Activated CD4-positive, alpha-beta memory T cell treated with anti-CD3 and anti-CD28 coated beads, Interleukin-2, amount 10 ng/mL, durations not matched to agents 7 days and 5 days (primary cell): ENCODE measurements around the gene ASB17. TPM values are rescaled to one million over a fixed set of nuclear protein-coding genes. Genes with fewer than 3 reads are reported as not detected.

Experiments used
- CTCF ChIA-PET: fragments of 350-600 bp; sonication (Branson Sonifier 250); formaldehyde crosslinking; loops from one replicate; lab custom pipeline; 2021; ENCODE audit warnings: antibody characterized with exemption, inconsistent platforms; lab: Charles Lee
- POLR2A ChIA-PET: fragments of 350-600 bp; sonication (Branson Sonifier 250); formaldehyde crosslinking; loops from one replicate; lab custom pipeline; 2021; ENCODE audit warnings: antibody characterized with exemption; lab: Charles Lee
- DNase-seq: peaks from one replicate; pipeline ENCODE4 v3.0.0-alpha.2; 2020
- H3K27ac Mint-ChIP-seq: one replicate; pipeline ENCODE4 v1.8.0; 2021; ENCODE audit warnings: mild to moderate bottlenecking, mixed read lengths
- H3K27me3 Mint-ChIP-seq: one replicate; pipeline ENCODE4 v1.8.0; 2021; ENCODE audit warnings: mixed read lengths
- H3K36me3 Mint-ChIP-seq: one replicate; pipeline ENCODE4 v1.8.0; 2021; ENCODE audit warnings: low read depth, mixed read lengths
- H3K4me1 Mint-ChIP-seq: one replicate; pipeline ENCODE4 v1.8.0; 2021; ENCODE audit warnings: mixed read lengths
- H3K4me3 Mint-ChIP-seq: one replicate; pipeline ENCODE4 v1.8.0; 2021; ENCODE audit warnings: mild to moderate bottlenecking, mixed read lengths
- H3K9me3 Mint-ChIP-seq: one replicate; pipeline ENCODE4 v1.8.0; 2021; ENCODE audit warnings: mixed read lengths
- total RNA-seq, 2 experiments: library from RNA; stranded (reverse); gene quantifications; one replicate each; pipeline ENCODE4 v1.2.3, GENCODE V29; 2021

The ASB17 gene
- total RNA-seq, 2 experiments from 2014 or later = not detected

DNA sequence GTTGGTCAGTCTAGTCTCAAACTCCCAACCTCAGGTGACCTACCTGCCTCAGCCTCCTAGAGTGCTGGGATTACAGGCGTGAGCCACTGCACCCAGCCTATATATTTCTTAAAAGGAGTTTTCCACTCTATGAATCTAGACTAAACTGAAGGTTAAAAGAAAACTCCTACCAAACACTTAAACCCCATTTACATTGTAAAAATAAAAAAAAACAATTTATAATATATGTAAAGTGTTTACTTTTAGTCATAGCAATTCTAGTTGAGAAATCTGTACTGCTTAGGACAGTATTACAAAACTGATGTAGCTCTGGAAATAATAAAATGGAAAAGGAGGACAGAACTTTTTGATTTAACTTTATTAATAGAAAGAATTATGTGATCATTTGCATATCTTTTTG, 9.5 kb downstream of the ASB17 start:
- no peak for DNase-seq
- no peaks in the 10 kb centered on the region for H3K9me3 Mint-ChIP-seq
- H3K36me3 Mint-ChIP-seq = no peaks in the 10 kb centered on the region
- no peak overlapping the region for H3K4me3 Mint-ChIP-seq
- no peak overlapping the region for H3K27ac Mint-ChIP-seq
- POLR2A ChIA-PET = no interaction called here
- H3K4me1 Mint-ChIP-seq = no peaks in the 10 kb centered on the region
- no peaks in the 10 kb centered on the region for H3K27me3 Mint-ChIP-seq
- CTCF ChIA-PET = no interaction called here

- H3K9me3 Mint-ChIP-seq = no peaks in the 10 kb centered on the region
- H3K27ac Mint-ChIP-seq = no peak overlapping the region
- CTCF ChIA-PET = no interaction called here
- no peak overlapping the region for H3K4me3 Mint-ChIP-seq
- H3K27me3 Mint-ChIP-seq = peaks cover 2% of the 10 kb centered on the region
- POLR2A ChIA-PET = no interaction called here
- H3K4me1 Mint-ChIP-seq = no peaks in the 10 kb centered on the region
- H3K36me3 Mint-ChIP-seq = no peaks in the 10 kb centered on the region
- DNase-seq = no peak
Observed at GRCh38 chr1:75916834-75917233, 15.4 kb downstream of the ASB17 start.

GRCh38 chr1:75908717-75909152, 23.5 kb downstream of the ASB17 start:
- no peaks in the 10 kb centered on the region for H3K27me3 Mint-ChIP-seq
- H3K4me1 Mint-ChIP-seq = no peaks in the 10 kb centered on the region
- H3K27ac Mint-ChIP-seq = no peak overlapping the region
- no peak overlapping the region for H3K4me3 Mint-ChIP-seq
- no peaks in the 10 kb centered on the region for H3K9me3 Mint-ChIP-seq
- ChIA-PET CTCF (interaction anchor here (0.8 kb wide), 1 partner anchor 25 kb away, joined by 3 read pairs; no protein-coding TSS in a partner anchor), POLR2A (no interaction called here)
- DNase-seq = no peak
- H3K36me3 Mint-ChIP-seq = no peaks in the 10 kb centered on the region

GRCh38 chr1:75901371-75901770, 30.8 kb downstream of the ASB17 start:
- H3K27ac Mint-ChIP-seq = no peak overlapping the region
- no peak for DNase-seq
- POLR2A ChIA-PET = no interaction called here
- H3K9me3 Mint-ChIP-seq = no peaks in the 10 kb centered on the region
- no peaks in the 10 kb centered on the region for H3K36me3 Mint-ChIP-seq
- no peak overlapping the region for H3K4me3 Mint-ChIP-seq
- no peaks in the 10 kb centered on the region for H3K4me1 Mint-ChIP-seq
- H3K27me3 Mint-ChIP-seq = peaks cover 4% of the 10 kb centered on the region
- CTCF ChIA-PET = no interaction called here

DNA sequence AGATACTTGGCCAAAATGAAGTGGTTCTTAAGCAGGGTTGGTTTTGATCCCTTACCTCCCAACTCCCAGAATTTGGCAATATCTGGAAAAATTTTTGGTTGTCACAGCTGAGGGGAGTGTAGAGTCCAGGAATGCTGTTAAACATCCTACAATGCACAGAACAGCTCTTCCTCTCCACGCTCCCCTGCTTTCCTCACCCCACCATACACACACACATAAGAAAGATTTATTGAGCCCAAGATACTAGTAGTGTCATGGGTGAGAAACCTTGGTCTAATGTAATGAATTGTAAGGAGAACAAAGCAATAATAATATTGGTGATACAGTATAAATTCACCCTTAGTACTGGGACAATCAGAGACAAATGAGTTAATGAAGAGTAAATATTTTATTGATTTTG, 47.8 kb downstream of the ASB17 start:
- H3K27ac Mint-ChIP-seq = no peak overlapping the region
- POLR2A ChIA-PET = no interaction called here
- CTCF ChIA-PET = no interaction called here
- no peak for DNase-seq
- H3K36me3 Mint-ChIP-seq = no peaks in the 10 kb centered on the region
- peaks cover 1% of the 10 kb centered on the region for H3K27me3 Mint-ChIP-seq
- no peak overlapping the region for H3K4me3 Mint-ChIP-seq
- no peaks in the 10 kb centered on the region for H3K4me1 Mint-ChIP-seq
- H3K9me3 Mint-ChIP-seq = no peaks in the 10 kb centered on the region

GRCh38 chr1:75879985-75880384, 52.2 kb downstream of the ASB17 start:
- no peak overlapping the region for H3K27ac Mint-ChIP-seq
- peaks cover 1% of the 10 kb centered on the region for H3K27me3 Mint-ChIP-seq

DNA sequence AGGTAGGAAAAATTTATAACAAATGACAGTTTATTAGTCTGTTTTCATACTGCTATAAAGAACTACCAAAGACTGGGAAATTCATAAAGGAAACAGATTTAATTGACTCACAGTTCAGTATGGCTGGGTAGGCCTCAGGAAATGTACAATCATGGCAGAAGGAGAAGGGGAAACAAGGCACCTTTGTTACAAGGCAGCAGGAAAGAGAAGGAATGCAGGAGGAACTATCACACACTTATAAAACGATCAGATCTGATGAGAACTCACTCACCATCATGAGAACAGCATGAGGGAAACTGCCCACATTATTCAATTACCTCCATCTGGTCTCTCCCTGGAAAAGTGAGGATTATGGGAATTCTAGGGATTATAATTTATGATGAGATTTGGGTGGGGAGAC, 61.3 kb downstream of the ASB17 start:
- Mint-ChIP-seq H3K4me3 (no peak overlapping the region), H3K9me3 (no peaks in the 10 kb centered on the region), H3K4me1 (no peaks in the 10 kb centered on the region), H3K27me3 (no peaks in the 10 kb centered on the region), H3K36me3 (no peaks in the 10 kb centered on the region), H3K27ac (no peak overlapping the region)
- POLR2A ChIA-PET = no interaction called here
- no peak for DNase-seq
- CTCF ChIA-PET = no interaction called here

More at GRCh38 chr1:75879985-75880384, 52.2 kb downstream of the ASB17 start:
- ChIA-PET POLR2A (no interaction called here), CTCF (no interaction called here)
- Mint-ChIP-seq H3K4me1 (no peaks in the 10 kb centered on the region), H3K9me3 (no peaks in the 10 kb centered on the region), H3K36me3 (no peaks in the 10 kb centered on the region), H3K4me3 (no peak overlapping the region)
- DNase-seq = no peak

Other genes starting within 250 kb of the ASB17 start
- gene ACADM, start 207.7 kb downstream of the ASB17 start, total RNA-seq = 10 to 100 TPM; 43.4 to 46.4 TPM
- gene RABGGTB, start 146.1 kb downstream of the ASB17 start, total RNA-seq = 10 to 100 TPM; 80.6 to 82.7 TPM
- under 1 TPM; 0.20 to 0.25 TPM for gene MSH4, start 135.5 kb downstream of the ASB17 start, total RNA-seq
- not detected for gene ST6GALNAC3, start 142.3 kb upstream of the ASB17 start, total RNA-seq